NOMO-1 treated with dmso at 0.1 percent for 144 hours (cell line): Measurements from ENCODE around the gene DVL1.

Source experiments
- DNase-seq: peaks from one replicate; lab custom pipeline; 2025; ENCODE audit not compliant: unreplicated experiment; lab: John Stamatoyannopoulos, UW

Gene DVL1

GRCh38 chr1:1312450-1313314, 36.5 kb downstream of the DVL1 start:
- no peak for DNase-seq

DNA sequence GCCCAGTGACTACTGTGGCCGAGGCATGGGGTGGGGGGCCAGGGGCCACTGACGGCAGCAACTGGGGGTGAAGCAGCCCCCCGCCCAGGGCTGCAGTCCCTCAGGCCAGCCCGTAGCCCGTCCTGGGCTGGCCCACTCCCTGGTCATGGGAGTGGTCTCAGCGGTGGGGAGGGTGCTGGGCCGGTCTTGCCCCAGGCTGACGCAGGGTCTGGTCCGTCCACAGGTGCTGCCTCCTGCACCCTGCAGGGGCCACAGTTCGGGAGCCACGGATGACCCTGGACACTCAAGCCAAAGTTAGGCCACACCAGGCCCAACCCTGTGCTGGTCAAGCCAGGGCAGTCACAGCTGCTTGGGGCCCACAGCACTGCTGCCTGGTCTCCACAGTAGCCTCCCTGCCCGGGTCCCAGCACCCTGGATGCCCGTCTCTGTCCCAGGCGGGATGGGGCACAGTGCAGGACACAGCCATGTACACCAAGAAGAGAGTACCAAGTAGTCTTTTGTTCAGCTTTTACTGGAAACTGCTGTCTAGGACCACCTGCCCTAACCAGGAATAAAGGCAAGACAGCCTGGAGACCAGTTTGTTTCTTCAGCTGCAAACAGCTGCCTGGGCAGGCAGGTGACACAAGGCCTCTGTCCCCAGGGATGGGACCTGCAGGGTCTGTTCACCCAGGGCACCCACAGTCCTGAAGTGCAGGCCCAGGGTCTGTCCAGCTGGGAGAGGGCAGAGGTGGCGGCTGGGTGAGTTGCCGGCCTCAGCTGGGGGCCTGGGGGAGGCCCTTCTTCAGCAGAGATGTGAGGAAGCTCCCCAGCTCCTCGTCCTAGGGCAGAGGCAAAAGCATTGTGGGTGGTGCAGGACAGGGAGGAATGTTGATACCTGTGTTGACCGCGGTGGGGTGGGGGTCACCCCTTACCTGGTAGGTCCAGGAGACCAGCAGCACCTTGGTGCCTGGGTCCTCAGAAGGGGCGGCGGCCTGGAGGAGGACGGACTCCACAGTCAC, 37.8 kb downstream of the DVL1 start:
- no peak for DNase-seq

- no peak for DNase-seq
These were observed 38.7 kb downstream of the DVL1 start for GRCh38 chr1:1310476-1311053.

- DNase-seq: no peak
These were observed 39.2 kb downstream of the DVL1 start for GRCh38 chr1:1310109-1310385.

DNA sequence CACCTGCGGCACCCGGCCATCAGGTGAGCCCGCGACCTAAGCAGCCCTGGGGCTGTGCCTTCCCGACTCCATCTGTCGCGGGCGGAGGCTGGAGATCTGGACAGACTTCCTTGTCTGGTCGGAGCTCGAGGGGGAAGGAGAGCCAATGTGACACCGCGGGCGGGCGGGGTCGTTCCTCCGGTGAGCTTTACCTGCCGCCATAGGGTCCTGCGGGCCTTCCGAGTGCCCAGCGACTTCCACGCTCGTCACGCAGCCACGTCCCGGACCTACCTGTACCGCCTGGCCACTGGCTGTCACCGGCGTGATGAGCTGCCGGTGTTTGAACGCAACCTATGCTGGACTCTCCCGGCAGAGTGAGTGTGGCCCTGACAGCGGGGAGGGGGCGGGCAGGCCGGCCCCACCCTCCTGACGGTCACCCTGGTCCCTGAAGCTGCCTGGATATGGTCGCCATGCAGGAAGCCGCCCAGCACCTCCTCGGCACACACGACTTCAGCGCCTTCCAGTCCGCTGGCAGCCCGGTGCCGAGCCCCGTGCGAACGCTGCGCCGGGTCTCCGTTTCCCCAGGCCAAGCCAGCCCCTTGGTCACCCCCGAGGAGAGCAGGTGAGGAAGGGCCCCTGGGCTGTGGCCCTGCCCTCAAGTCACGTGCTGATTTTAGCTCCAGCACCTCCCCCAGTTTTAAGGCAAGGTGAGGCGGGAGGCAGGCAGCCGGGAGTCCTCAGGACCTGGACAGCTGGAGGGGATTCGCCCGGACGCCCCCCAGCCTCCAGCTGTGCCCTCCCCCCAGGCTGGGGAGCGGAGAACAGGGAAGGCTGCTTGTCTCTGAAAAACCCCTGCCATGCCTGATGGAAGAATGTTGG, 39.7 kb downstream of the DVL1 start:
- no peak for DNase-seq

- DNase-seq: no peak
These were observed 40.4 kb downstream of the DVL1 start for GRCh38 chr1:1308756-1309250.

- DNase-seq: peak; percentile 95
These were observed 41.1 kb downstream of the DVL1 start, which contains the start of the genes ACAP3 and PUSL1 for GRCh38 chr1:1307923-1308755. ACAP3 (minus strand) TSS chr1:1307930; CDS start chr1:1307815, 115 bp downstream. PUSL1 (plus strand) TSS chr1:1308597; CDS start chr1:1308644, 47 bp downstream.

- no peak for DNase-seq
These were observed 41.8 kb downstream of the DVL1 start for GRCh38 chr1:1307261-1307922.

GRCh38 chr1:1306661-1307260, 42.5 kb downstream of the DVL1 start:
- DNase-seq: no peak

DNA sequence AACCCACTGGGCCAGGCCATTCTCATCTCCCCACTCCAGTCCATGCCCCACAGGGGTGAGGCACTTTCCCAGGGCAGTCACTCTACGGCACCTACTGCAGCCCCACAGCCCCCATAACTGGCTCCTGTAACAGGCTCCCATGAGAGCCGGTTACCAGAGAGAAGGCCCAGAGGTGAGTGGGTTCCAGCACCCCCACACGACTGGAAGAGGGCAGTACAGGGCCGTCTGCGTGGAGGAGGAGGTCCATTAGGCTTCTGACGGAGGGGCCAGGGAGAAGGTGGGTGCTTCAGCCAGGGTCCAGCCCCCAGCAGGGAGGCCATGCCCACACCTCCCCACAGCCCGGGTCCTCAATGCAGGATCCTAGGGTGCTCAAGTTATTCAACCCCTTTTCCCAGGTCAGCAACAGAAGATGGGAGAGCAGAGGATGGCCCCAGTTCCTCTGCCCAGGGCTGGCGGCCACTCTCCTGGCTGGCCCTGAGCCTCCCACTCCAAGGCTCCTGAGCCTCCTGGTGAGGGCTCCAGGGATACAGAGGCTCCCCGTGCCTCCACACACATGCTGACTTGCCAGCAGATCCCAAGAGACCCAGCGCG, 43.1 kb downstream of the DVL1 start:
- no peak for DNase-seq

DNA sequence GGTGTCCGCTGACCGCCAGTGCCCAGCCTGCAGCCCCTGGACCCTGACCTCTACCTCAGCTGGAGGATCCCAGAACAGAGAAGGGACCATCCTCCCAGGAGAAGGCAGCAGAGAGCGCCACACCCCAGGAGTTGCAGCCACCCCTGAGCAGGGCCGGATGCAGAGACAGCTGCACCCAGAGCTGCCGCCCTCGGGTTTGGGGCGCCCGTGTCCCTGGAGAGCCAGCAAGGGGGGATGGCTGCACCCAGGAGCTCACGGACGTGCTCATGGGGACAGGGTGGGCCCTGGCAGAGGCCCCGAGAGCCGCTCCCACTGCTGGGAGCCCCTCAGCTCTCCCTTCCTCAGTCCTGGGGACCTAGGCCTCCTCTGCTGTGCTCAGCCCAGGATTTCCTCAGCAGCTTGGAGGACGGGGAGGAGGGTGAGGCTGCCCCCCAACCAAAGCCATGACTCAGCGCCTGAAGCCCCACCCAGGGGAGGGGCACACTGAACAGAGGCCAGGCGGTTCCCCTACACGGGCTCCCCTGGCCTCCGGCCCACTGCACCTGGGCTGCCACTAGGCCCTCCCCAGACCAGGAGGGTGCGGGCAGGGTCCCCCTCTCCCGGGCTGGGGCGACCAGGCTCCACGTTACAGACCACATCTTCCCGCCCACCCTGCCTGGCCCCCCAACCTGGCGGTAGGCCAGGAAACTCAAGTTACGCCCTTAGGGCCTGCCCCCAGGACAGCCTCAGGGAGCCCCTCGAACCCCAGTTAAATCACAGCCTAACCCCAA, 43.7 kb downstream of the DVL1 start:
- peak; percentile 70 for DNase-seq

DNA sequence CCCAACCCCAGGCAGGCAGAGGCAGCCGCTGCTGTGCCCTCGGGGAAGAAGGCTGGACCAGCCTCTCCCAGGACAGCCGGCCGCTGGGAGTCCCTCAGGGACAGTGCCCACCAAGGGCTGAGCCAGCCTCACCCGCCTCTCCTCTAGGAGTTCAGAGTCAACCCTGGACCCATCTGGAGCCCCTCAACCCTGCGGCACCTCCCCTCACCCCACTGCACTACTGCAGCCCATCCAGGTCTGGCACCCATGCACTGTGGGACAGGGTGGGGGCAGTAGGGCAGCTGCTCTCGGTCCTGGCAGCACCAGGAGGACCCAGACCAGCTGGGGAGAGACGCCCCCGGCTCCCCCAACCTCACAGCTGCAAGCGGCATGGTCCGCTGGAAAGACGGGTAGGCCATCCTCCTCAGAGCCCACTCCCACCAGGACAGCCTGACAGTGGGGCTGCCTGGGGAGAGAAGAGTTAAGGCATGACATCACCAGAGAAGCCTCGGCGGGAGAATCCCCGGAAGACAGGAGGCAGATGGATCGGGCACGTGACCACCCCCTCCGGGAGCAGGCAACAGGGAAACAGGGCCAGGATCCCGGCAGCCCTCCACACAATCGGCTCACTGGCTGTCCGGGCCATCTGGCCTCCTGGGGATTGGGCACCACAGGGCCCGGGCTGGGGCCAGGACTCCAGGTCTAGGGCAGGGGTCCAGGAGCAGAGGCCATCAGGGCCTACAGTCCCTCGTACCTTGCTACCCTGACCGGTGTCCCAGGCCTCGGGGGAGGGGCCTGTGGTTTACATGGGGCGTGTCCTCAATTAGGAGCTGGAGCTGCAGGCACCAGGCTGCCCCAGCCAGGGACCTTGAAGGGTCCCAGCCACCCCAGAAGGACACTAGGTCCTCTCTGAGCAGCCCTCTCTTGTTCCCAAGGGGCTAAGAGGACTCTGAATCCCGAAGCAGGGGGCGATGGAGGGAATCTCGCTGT, 44.6 kb downstream of the DVL1 start:
- DNase-seq: no peak

GRCh38 chr1:1303736-1304135, 45.5 kb downstream of the DVL1 start:
- no peak for DNase-seq

GRCh38 chr1:1302951-1303509, 46.2 kb downstream of the DVL1 start:
- no peak for DNase-seq

- DNase-seq: no peak
These were observed 47.2 kb downstream of the DVL1 start for GRCh38 chr1:1302006-1302430.

DNA sequence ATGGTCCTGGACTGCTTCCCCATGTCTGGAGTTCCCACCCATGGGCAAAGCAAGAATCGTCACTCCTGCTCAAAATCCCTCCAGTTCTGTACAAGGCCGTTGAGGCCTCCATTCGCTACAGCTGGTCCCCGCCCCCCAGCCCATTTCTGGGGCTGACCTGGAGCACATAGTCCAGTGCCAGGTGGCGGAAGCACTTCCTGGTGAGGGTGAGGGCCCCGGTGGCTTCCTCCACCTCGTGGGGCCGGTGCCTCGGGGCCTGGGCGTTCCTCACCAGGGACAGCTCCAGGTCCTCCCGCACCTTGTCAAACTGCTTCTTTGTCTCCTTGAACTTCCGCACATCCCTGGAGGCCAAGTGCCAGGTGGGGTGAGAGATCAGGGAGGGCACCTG, 48.9 kb downstream of the DVL1 start:
- DNase-seq: no peak
